A673 (cell line): ENCODE results near the gene CHTF18. TPM values are rescaled to one million over a fixed set of nuclear protein-coding genes. Genes with fewer than 3 reads are reported as not detected.

ENCODE experiments used
- BruUV-seq: library from RNA; stranded (reverse); fragments of 400-500 nt; replicated peaks from 2 replicates; lab custom pipeline; 2021; lab: Mats Ljungman, UMichigan
- CTCF ChIA-PET: fragments of 300-600 bp; sonication (Branson Sonifier 250); formaldehyde crosslinking; loops from one replicate; lab custom pipeline; 2022; ENCODE audit warnings: antibody characterized with exemption; lab: Charles Lee
- POLR2A ChIA-PET: fragments of 300-600 bp; sonication (Branson Sonifier 250); formaldehyde crosslinking; loops from one replicate; lab custom pipeline; 2022; ENCODE audit warnings: antibody characterized with exemption; ENCODE audit not compliant: low non-redundant PET; lab: Charles Lee
- DNase-seq: peaks from one replicate; pipeline ENCODE4 v3.0.0-alpha.2; 2015; ENCODE audit warnings: low spot score
- H3K27ac ChIP-seq: fragments of 200-600 bp; sonication (generic); 2 replicates; pipeline ENCODE4 v1.5.1; 2016; ENCODE audit warnings: mixed run types, low read depth, mild to moderate bottlenecking, mixed read lengths, antibody characterized with exemption, low read length; ENCODE audit not compliant: poor library complexity, severe bottlenecking
- H3K27me3 ChIP-seq: fragments of 200-600 bp; sonication (generic); replicated peaks from 2 replicates; pipeline ENCODE4 v1.6.1; 2017; ENCODE audit warnings: mixed run types, low read depth, mild to moderate bottlenecking, mixed read lengths, antibody characterized with exemption, low read length; ENCODE audit not compliant: insufficient read depth, poor library complexity
- H3K36me3 ChIP-seq: fragments of 200-600 bp; sonication (generic); 2 replicates; pipeline ENCODE4 v1.6.1; 2016; ENCODE audit warnings: mixed run types, mild to moderate bottlenecking, mixed read lengths, antibody characterized with exemption, low read length; ENCODE audit not compliant: insufficient read depth, poor library complexity, severe bottlenecking
- H3K4me1 ChIP-seq: fragments of 200-600 bp; sonication (generic); 2 replicates; pipeline ENCODE4 v1.6.1; 2017; ENCODE audit warnings: mixed run types, mild to moderate bottlenecking, mixed read lengths, antibody characterized with exemption, low read length; ENCODE audit not compliant: insufficient read depth, poor library complexity, severe bottlenecking
- H3K4me3 ChIP-seq: fragments of 200-600 bp; sonication (generic); 2 replicates; pipeline ENCODE4 v1.5.1; 2016; ENCODE audit warnings: low read depth, mixed run types, mild to moderate bottlenecking, mixed read lengths, low read length; ENCODE audit not compliant: poor library complexity, severe bottlenecking
- H3K9me3 ChIP-seq: fragments of 200-600 bp; sonication (generic); 2 replicates; pipeline ENCODE4 v1.6.1; 2016; ENCODE audit warnings: mixed run types, low read depth, mild to moderate bottlenecking, mixed read lengths, antibody characterized with exemption, low read length; ENCODE audit not compliant: poor library complexity, severe bottlenecking
- EZH2 ChIP-seq: fragments of 200-600 bp; sonication (generic); IDR thresholded peaks from 2 replicates; pipeline ENCODE4 v1.6.1; 2017; ENCODE audit warnings: borderline replicate concordance, low read depth, mild to moderate bottlenecking, mixed read lengths, antibody characterized with exemption, low read length; ENCODE audit not compliant: poor library complexity, severe bottlenecking
- intact Hi-C: fragments of 100-400 bp; cut with micrococcal nuclease; formaldehyde crosslinking; loops from one replicate; pipeline ENCODE4 v1.10.0; 2022; ENCODE audit not compliant: unreplicated experiment
- total RNA-seq: library from RNA; stranded (reverse); gene quantifications from 2 replicates; pipeline ENCODE4 v1.2.3, GENCODE V29; 2021
- TF ChIP-seq, protein P1 (sequence below): fragments of 300-800, 200-600 bp; sonication (generic); conservative IDR thresholded peaks from 2 replicates; pipeline ENCODE4 v1.5.1; 2017; ENCODE audit warnings: low read depth, mild to moderate bottlenecking, antibody characterized with exemption, low read length, moderate library complexity, mixed read lengths

CHTF18 gene
- total RNA-seq, 1 experiment from 2014 or later = 125 TPM

DNA sequence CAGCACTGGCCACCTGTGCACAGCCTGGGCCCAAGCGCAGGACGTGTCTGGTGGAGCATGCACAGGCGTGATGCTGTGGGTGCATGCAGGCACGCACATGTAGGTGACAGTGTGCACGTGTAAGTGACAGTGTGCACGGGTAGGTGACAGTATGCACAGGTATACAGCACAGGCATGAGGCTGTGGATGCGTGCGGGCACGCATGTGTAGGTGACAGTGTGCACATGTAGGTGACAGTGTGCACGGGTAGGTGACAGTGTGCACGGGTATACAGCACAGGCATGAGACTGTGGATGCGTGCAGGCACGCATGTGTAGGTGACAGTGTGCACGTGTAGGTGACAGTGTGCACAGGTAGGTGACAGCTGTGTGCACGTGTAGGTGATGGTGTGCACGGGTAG is 8.1 kb upstream of the CHTF18 start:
- Histone ChIP-seq H3K4me3 (no peak overlapping the region), H3K27ac (no peak overlapping the region), H3K36me3 (no peaks in the 10 kb centered on the region), H3K27me3 (peaks cover 10% of the 10 kb centered on the region), H3K4me1 (no peaks in the 10 kb centered on the region), H3K9me3 (no peaks in the 10 kb centered on the region)
- no peak for DNase-seq
- BruUV-seq = no TSS peak
- TF ChIP-seq, protein P1, sequence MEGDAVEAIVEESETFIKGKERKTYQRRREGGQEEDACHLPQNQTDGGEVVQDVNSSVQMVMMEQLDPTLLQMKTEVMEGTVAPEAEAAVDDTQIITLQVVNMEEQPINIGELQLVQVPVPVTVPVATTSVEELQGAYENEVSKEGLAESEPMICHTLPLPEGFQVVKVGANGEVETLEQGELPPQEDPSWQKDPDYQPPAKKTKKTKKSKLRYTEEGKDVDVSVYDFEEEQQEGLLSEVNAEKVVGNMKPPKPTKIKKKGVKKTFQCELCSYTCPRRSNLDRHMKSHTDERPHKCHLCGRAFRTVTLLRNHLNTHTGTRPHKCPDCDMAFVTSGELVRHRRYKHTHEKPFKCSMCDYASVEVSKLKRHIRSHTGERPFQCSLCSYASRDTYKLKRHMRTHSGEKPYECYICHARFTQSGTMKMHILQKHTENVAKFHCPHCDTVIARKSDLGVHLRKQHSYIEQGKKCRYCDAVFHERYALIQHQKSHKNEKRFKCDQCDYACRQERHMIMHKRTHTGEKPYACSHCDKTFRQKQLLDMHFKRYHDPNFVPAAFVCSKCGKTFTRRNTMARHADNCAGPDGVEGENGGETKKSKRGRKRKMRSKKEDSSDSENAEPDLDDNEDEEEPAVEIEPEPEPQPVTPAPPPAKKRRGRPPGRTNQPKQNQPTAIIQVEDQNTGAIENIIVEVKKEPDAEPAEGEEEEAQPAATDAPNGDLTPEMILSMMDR = no peak
- no peak for TF ChIP-seq EZH2
- POLR2A ChIA-PET = no interaction called here
- CTCF ChIA-PET = no interaction called here
- intact Hi-C loops = no loop called here

DNA sequence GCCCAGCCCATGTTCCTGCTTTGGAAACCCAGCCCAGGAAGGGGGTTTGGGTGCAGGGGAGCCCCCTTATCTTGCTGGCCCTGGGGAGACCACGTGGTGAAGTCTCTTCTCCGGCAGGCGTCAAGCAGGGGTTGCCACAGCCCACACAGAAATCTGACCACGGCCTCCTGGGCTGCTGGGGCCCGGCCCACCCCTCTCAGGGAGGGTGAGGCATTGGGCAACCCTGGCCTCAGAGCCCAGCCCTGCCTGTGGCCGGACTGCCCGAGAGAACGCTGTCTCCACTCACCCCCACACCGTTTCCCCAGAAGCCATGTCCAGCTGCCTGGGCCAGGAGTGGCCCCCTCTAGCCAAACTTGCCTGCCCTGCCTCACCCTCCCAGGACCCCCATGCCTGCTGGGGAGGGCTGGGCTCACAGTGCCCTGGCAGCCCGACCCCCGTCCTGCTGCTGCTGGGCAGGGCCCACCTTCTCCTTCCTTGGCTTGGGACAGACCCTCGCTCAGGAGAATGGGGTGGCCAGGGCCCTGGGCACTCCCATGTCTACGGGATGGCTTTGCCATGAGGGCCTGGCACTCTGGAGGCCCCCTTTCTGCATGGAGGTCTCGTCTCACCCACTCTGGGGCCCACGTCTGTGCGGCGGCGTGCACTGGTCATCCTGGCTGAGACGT is 6.9 kb upstream of the CHTF18 start:
- ChIA-PET CTCF (no interaction called here), POLR2A (no interaction called here)
- DNase-seq = no peak
- Histone ChIP-seq H3K4me1 (no peaks in the 10 kb centered on the region), H3K36me3 (peaks cover 2% of the 10 kb centered on the region), H3K9me3 (no peaks in the 10 kb centered on the region), H3K27me3 (peaks cover 10% of the 10 kb centered on the region), H3K4me3 (no peak overlapping the region), H3K27ac (no peak overlapping the region)
- intact Hi-C loops = no loop called here
- TF ChIP-seq, protein P1 = no peak
- no peak for TF ChIP-seq EZH2
- BruUV-seq = no TSS peak

GRCh38 chr16:782258-782657 is 6.2 kb upstream of the CHTF18 start:
- TF ChIP-seq EZH2 = no peak
- TF ChIP-seq, protein P1 = no peak
- intact Hi-C loops = no loop called here
- ChIA-PET POLR2A (no interaction called here), CTCF (no interaction called here)
- DNase-seq = no peak
- no TSS peak for BruUV-seq
- Histone ChIP-seq H3K27ac (no peak overlapping the region), H3K4me3 (no peak overlapping the region), H3K9me3 (no peaks in the 10 kb centered on the region), H3K36me3 (peaks cover 5% of the 10 kb centered on the region), H3K27me3 (peaks cover 10% of the 10 kb centered on the region), H3K4me1 (no peaks in the 10 kb centered on the region)
